HL-60 (cell line): Measurements from ENCODE around the gene TTC24.
"Not testable (repeated sequence)": the region's sequence is repeated elsewhere in the genome, so short reads cannot be mapped to it uniquely, and the experiment has no call there.

Source experiments
- GABPA ChIP-seq: IDR thresholded peaks from 2 replicates; pipeline ENCODE4 v1.6.1; 2012; ENCODE audit warnings: low read depth
- POLR2AphosphoS5 ChIP-seq: IDR thresholded peaks from 2 replicates; pipeline ENCODE4 v1.6.1; 2012; ENCODE audit warnings: low read depth
- SPI1 ChIP-seq: IDR thresholded peaks from 2 replicates; pipeline ENCODE4 v1.6.1; 2012; ENCODE audit warnings: low read depth, mild to moderate bottlenecking, borderline replicate concordance
- TF ChIP-seq, protein P1 (sequence below): IDR thresholded peaks from one replicate; pipeline ENCODE4 v1.5.1; 2011; ENCODE audit warnings: low read length, control low read depth, inconsistent platforms; ENCODE audit not compliant: insufficient read depth
- TF ChIP-seq, protein P2 (sequence below): IDR thresholded peaks from 2 replicates; pipeline ENCODE4 v1.6.1; 2012; ENCODE audit warnings: low read depth; ENCODE audit not compliant: insufficient replicate concordance

DNA sequence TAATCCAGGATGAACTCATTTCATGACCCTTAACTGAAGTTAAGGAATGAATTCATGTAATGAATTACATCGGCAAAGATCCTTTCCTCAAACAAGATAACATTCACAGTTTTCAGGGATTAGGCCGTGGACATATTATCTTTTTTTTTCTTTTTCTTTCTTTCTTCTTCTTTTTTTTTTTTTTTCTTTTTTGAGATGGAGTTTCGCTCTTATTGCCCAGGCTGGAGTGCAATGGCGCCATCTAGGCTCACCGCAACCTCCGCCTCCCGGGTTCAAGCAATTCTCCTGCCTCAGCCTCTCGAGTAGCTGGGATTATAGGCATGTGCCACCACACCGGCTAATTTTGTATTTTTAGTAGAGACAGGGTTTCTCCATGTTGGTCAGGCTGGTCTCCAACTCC lies 51.6 kb downstream of the TTC24 start:
- TF ChIP-seq, protein P1, sequence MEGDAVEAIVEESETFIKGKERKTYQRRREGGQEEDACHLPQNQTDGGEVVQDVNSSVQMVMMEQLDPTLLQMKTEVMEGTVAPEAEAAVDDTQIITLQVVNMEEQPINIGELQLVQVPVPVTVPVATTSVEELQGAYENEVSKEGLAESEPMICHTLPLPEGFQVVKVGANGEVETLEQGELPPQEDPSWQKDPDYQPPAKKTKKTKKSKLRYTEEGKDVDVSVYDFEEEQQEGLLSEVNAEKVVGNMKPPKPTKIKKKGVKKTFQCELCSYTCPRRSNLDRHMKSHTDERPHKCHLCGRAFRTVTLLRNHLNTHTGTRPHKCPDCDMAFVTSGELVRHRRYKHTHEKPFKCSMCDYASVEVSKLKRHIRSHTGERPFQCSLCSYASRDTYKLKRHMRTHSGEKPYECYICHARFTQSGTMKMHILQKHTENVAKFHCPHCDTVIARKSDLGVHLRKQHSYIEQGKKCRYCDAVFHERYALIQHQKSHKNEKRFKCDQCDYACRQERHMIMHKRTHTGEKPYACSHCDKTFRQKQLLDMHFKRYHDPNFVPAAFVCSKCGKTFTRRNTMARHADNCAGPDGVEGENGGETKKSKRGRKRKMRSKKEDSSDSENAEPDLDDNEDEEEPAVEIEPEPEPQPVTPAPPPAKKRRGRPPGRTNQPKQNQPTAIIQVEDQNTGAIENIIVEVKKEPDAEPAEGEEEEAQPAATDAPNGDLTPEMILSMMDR, result not testable (repeated sequence)
- TF ChIP-seq POLR2AphosphoS5, GABPA, SPI1: not testable (repeated sequence)
- TF ChIP-seq, protein P2, sequence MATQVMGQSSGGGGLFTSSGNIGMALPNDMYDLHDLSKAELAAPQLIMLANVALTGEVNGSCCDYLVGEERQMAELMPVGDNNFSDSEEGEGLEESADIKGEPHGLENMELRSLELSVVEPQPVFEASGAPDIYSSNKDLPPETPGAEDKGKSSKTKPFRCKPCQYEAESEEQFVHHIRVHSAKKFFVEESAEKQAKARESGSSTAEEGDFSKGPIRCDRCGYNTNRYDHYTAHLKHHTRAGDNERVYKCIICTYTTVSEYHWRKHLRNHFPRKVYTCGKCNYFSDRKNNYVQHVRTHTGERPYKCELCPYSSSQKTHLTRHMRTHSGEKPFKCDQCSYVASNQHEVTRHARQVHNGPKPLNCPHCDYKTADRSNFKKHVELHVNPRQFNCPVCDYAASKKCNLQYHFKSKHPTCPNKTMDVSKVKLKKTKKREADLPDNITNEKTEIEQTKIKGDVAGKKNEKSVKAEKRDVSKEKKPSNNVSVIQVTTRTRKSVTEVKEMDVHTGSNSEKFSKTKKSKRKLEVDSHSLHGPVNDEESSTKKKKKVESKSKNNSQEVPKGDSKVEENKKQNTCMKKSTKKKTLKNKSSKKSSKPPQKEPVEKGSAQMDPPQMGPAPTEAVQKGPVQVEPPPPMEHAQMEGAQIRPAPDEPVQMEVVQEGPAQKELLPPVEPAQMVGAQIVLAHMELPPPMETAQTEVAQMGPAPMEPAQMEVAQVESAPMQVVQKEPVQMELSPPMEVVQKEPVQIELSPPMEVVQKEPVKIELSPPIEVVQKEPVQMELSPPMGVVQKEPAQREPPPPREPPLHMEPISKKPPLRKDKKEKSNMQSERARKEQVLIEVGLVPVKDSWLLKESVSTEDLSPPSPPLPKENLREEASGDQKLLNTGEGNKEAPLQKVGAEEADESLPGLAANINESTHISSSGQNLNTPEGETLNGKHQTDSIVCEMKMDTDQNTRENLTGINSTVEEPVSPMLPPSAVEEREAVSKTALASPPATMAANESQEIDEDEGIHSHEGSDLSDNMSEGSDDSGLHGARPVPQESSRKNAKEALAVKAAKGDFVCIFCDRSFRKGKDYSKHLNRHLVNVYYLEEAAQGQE, result not testable (repeated sequence)
